AG08395 (cell line): ENCODE results near the gene SUN5.

Source experiments
- DNase-seq: peaks from one replicate; pipeline ENCODE4 v3.0.0; 2012; ENCODE audit warnings: mixed read lengths, low spot score

SUN5 gene

DNA sequence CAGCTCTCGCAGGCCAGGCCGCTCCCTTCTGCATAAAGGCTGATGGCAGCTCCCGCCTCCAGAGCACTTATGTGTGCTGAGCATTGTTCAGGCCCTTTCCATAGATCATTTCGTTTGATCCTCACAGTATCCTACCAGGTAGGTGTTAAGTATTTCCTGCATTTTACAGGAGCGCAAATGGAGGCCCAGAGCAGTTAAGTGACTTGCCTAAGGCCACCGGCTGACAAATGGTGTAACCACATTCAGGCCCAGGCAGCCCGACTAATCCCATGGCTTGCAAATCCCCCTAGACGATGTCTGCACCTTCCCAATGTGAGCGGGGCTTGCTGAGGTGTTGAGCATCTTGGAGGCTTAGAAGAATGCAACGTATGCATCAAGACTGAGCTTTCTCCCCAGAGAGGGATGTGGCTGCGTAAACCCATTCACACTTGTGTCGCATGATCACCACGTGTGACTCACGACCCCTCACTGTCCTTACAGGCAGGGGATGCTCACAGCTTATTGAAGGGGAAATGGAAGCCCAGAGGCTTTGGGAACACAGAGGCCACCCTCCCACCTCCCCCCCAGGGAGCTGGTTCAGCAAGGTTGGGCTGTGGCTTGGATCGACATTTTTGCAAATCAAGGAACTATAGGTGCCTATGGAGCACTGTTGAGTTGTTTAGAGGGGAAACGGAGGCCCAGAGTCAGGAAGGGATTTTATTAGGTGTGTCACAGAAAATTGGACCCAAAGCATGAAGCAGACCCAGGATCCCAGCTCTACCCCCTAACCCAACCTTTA is 10.3 kb upstream of the SUN5 start:
- DNase-seq, result no peak

DNA sequence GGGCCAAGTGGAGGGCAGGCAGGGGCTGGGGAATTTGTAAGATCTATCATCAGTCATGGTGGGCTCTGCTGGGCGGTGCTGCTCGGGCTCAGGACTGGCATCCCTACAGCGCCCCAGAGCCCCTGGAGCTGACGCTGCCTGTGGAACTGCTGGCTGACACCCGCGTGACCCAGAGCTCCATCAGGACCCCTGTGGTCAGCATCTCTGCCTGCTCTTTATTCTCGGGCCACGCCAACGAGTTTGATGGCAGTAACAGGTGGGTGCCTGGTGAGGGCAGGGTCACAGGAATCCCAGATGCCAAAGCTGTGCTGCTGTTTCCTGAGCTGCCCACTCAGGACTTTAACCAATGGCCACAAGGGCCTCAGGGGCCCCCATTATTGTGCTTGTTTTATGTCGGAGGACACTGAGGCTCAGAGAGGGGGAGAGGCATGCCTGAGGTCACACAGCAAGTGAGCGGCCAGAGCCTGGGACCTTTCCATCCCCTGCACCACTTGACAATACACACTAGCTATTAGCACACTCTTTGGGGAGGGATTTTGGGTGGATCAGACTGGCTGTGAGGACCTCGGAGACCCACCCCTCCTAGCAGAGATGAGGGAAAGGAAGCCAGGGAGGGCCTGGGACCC is 9.6 kb upstream of the SUN5 start:
- DNase-seq, result no peak

DNA sequence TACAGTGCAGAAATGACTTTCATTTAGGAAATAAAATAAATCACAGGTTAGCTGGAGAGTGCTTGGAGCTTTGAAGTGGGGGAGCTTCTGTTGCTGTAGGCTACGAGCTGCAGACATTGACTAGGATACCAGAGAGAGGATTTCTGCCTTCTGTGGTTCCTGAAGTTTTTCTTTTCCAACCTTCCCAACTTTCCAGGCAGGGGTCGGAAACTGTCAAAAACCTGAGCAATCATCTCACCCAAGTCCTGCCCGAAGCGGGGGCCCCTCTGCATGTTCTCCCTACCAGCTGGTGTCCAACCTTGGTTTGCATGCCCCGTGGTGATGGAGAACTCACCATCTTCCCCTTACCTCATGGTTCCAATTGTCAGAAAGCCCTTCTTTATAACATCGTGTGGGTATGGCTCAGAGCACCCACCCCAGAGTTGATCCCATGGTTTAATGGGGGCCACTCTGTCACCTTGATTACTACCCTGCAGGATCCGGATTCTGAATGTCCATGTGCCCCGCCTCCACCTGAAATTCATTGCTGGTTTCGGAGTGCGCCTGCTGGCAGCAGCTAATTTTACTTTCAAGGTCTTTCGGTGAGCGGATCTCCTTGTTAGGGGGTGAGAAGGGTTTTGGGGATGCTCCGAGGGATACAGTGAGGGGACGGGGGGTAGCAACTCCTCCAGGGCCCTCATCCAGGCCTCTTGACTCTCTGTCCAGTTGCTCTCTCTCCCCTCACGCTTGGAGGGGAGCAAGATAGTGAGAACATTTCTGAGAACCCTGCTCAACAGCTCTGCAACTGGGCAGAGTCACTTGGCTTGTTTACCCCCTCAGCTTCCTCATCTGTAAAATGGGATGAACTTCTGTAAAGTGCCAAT is 8.3 kb upstream of the SUN5 start:
- DNase-seq, result no peak

DNA sequence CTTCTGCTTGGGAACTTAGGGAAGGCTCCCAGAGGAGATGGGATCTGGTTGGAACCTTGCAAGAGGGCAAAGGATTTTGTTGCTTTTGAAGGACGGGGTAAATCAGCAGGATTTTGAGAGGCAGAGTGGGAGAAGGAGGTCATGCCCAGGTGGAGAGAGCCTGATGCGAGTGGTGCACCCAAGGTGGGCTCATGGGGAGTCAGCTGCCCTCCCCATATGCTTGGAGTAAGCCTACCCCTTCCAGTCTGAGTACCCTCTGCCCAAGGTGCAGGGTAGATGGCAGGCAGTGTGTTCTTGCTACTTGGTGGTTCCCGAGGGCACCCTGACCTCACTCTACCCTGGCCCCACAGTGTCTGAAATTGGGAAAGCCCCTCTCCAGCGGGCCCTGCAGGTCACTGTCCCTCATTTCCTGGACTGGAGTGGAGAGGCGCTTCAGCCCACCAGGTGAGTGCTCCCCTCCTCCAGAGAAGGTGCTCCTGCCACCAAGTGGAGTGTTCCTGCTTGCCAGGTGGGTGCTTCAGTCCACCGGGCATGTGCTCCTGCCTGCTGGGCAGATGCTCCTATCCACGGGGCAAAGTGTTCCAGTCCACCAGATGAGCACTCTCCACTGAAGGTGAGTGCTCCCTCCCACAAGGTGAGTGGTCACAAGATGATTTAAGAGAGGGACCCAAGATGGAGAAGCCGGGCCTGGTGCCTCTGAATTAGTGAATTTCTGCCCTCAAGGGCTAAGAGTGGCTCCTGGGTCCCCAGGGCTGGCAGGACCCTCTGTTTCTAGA is 6.6 kb upstream of the SUN5 start:
- DNase-seq, result no peak

DNA sequence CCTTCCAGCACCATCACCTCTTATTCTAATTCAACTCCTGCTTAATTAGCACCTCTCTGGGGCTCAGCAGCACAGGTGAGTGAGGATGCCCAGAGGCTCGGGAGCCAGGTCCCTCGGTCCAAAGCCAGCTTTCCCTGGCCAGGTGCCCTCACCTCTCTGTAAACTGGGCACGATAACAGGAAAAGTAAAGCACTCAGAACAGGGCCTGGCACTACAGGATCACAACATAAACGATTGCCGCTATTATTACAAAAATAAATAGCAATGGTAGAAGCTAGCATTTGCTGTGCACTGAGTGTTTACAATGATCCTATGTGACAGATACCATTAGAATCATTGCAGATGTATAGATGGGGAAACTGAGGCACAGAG is 5.9 kb upstream of the SUN5 start:
- no peak for DNase-seq

DNA sequence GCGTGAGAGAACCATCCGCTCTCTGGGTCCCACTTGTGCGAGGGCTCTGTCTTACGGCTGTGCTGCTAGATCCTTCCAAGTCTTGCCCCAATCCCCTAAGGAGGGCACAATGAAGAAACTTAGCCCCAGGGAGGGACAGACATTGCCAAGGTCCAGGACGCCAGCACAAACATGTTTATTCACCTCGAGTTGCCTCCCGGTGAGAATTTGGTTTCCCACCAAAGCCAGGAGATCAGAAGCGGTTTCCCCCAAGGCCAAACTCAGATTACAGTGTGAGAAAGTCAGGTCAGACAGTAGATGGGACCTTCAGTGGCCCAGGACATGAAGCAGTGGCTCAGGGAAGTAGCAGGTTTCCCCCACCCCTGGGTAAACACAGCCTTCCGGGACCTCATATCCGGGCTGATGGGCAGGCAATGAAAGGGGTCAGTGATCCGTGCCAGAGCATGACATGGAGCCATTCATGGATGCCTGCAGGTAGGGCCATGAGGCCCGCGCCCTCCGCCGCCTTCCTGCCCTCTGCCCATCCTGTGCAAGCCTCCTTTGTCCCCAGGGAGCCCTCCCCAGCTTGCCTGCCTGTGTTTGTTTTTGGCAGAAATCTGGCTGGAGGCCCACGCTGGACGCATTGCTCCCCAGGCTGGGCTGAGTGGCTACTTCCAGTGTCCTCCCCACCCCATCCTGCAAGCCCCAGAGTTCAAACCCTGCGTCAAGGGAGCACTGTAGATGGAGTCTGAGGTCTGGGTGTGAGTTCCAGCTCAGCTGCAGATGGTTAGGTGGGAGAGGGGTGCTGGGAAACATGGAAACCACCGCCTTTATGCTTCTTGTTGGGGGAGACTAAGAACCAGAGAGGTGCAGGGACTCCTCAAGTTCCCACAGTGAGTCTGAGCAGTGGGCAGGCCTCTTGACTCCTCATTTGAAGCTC is 5.2 kb upstream of the SUN5 start:
- DNase-seq, result no peak

DNA sequence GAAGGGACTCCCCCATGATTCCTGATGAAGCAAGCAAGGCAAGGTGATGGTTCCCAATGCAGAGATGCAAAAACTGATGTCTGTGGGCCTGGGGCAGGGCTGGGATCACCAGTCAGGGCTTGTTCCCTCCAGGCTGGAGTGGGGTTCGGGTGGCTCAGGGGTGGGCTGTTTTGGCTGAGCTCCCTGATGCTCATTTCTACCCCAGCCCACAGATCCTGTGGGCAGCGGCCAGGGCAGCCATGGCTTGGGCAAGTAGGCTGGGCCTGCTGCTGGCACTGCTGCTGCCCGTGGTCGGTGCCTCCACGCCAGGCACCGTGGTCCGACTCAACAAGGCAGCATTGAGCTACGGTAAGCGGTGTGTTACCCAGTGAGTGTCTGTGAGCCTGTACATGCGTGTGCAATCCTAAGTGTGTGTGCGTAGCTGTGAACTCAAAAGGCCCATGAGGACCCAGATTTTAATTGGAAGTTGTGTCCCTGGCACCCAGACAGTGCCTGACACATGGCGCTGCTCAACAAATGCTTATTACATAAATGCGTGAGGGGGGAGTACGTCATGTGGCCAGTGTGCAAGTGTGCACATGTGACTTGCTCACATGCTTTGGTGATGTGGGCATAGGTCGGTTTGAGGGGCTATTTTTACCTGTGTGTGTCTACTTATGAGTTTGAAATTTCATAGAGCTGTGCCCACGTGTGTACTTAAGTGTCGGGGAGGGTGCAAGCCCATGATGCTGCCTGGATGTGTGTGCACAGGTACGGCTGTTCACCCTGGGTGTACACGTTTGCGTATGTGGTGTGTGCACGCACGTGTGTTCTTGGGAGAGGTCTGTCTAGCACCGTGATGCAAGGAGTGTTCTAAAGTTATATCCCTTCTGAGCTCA is 4.3 kb upstream of the SUN5 start:
- DNase-seq, result no peak

DNA sequence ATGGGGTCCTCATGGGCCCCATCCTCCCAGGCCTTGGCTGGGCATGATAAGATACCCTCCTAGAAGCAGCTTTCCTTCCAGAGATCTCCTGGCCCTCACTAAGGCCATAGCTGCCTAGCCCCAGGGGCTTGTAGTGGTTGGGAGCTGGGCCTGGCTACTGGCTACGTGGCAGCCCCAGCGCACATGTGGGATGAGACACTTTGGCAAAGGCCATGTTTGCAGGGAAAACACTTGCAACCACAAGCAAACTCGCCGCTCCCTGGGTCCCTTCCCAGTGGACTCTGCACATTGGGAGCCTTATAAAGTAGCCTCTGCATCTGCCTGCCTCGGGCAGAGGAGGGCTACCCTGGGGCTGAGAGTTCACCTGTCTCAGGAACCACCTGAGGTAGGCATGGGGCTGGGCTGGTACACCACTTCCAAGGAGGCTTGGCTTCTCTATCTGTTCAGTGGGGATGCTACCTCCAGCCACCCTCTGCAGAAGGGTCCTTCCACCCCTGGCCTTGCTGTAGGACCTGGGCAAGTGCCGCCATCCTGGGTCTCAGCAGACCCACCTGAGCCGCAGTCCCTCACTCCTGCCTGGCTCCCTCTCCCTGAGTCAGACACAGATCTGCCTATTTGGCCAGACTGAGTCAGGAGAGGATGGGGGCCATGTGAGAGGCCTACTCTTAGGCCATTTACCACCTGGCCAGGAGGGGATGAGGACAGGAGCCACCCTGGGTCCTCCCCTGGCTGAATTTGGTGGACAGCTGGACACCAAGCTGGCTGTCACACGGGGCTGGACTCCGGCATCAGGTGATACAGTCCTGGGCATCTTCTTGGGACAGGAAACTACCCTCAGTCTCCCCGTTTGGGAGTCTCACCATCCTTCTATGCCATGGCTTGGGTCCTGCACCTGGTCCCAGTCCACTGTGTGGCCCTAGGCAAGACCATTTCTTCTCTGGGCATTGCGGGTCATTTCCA is 3.4 kb upstream of the SUN5 start, which contains the start of gene BPIFB2:
Gene BPIFB2, plus strand, starts transcription at position 329 of the 960 bp plus-strand sequence. CDS start 871 bp downstream, outside the sequence.
- no peak for DNase-seq

DNA sequence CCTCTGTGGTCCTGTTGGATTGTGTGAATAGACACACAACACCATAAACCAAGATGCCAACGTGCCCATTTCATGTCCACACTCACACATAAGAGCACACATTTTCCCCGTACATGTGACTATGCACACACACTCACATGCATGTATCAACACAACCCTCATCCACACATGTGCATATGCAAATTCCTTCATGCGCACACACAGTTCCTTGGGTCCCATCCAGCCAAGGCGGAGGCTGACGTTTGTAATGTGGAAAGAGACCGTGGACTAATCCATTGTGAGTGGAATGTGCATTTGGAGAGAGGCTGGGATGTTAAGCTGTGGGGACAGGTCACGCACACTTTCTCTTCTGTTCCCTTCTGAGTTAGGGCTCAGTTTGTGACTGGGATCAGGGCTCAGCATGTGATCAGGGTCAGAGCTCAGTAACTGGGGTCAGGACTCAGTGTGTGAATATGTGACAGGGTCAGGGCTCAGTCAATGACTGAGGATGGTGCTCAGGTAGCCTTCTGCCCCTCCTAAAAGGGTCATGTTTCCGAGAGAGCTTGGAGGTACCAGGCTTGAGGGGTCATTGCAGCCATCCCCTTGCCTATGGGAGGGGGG is 2.6 kb upstream of the SUN5 start:
- no peak for DNase-seq

DNA sequence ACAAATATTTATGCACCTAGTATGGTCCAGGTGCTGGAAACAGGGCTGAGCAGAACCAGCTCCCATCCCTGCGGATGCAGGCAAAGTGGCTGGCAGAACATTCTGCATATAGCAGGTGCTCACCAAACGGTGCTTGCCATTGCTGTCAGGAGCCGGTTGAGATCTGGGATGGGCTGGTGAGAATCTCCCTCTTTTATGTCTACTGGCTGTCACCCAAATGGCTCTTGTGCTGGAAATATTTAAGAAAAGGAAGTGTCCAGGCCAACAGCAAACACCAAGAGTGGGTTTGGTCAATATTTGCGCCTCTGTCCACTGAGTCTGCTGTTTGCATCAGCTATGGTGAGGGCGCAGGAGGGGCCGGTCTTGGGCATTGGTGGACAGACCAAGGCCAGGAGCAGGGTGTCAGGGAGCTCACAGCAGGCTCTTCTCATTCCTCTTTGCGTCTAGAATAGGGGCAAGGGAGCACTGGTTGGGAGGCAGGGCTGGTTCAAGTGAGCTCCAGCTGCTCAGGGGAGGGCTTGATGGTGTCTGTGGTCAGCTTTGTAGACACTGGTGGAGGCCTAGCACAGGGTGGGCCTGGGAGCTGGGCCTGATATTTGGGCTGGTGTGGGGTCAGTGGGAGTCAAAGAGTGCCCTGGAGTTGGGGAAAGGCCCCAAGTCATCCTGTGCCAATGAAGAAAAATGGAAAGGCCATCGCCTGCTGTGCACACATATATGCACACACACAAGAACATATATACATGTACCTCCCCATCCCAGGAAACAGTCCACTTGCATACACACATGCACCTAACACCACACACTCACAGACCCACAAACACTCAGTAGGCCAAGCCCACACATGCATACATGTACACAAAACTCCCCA is 1.9 kb upstream of the SUN5 start:
- no peak for DNase-seq

DNA sequence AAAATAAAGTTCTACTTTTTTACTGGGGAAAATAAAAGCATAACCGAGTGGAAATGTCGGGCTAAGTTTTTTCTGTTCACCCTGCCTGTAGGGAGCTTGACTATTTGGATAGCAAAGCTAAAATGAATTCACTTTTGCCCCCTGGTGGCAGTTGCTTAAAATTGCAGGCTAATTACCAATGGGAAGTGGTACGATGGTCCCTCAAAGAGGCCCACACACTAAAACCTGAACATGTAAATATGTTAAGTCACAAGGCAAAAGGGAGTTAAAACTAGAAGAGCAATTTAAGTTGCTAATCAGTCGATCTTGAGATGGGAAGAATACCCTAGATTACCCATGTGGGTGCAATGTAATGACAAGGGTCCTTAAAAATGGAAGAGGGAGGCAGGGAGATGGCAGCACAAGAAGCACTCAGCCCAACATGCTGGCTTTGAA is 916 bp upstream of the SUN5 start:
- DNase-seq, result no peak

DNA sequence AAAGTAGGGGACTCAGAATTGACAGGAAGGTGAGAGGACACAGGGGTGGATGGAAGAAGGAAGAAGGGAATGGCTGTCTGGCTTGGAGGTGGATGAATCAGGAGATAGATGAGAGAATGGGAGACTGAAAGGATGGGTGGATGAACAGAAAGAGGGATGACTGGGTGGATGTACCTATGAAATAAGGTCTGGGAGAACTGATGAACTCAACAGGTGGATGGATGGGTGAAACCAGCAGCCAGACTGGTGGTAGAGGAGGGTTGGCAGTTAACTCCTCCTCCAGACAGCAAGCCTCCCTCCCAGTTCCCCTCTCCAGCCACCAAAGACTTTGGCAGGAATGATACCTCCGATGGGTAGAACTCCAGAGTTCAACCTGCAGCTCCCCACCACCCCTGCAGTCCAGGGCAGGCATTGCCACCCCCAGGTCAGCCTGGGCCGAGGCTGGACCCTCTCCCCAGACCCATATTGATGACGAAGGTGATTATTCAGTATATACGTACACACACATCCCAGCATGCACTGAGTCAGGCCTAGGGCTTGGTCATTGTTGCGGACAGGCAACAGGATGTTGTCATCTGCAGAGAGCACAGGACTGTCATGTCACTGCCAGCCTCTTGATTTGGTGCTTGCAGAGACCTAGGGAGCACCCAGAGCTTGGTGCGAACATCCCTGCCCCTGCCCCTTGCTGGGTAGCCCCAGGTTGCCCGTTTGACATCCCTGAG is 2.0 kb downstream of the SUN5 start:
- DNase-seq, result no peak

DNA sequence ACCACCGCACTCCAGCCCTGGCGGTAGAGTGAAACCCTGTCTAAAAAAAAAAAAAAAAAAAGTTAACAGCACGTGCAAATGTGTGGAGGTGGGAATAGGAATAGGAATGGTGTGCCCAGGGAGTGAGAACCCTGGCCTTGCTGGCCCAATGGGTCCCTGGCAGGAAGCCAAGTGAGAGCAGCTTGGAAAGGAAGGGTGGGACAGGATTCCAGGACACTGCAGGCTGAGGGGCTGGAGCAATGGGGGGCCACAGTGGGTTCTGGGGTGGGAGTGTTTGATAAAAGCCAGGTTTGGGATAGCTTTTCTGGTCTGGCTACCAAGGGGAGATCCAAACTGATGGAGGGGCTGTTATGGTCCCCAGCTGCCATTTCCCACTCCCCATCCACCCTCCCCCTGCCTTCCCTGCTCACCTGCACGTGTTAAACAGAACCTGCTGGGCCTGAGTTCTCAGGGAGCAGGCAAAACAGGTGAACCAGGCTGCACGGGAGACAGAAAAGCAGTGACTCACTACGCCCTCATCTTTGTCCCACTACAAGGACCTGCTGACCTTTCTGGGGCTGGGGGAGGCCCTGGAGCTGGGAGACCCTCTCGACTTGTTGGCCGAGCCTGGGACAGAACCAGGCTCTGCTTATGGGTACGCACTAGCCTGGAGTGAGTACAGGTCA is 3.3 kb downstream of the SUN5 start:
- no peak for DNase-seq

DNA sequence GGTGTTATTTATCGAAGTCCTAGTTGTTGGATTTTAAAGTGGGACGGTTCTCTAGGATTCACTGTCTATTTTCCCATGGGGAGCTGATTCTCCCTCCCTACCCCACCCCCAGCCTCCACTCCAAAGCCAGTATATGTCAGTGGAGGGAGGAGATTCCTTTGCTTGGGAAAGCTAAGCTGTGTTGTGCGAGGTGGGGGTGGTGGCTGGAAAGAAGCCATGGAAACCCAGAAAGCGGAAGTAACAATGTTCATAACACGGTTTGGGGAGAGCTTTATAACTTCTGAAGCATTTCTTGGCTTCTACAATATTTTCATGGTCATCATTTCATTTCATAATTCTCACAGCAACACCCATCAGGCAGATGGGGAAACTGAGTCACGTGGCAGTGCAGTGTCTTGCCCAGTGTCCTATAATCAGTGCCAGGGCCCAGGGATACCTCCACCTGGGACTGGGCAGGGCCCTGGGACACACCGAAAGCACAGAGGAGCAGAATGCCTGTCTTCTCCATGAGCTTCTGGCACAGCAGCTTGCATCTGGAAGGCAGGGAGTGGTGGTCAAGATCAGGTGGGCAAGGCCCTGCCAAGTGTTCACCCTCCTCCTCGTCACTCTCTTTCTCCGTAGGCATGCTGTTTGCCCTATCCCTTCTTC is 4.5 kb downstream of the SUN5 start:
- DNase-seq, result no peak

DNA sequence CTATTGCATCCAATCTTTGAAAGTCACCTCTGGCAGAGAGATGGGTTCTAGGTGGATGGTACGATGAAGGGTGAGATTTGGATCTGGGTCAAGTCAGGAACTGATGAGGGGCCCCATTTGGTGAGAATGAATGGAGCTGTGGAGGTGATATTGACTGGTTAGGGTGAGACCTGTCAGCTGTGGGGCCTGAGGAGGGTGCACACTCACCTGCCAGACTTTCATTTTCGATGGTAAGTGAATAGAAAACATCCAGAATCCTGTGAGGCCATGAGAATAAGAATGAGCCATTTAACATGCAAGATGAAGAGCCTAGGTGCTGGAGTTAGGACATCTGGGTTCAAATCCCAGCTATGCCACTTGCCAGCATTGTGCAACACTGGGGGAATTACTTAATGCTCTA is 6.8 kb downstream of the SUN5 start:
- DNase-seq, result no peak

DNA sequence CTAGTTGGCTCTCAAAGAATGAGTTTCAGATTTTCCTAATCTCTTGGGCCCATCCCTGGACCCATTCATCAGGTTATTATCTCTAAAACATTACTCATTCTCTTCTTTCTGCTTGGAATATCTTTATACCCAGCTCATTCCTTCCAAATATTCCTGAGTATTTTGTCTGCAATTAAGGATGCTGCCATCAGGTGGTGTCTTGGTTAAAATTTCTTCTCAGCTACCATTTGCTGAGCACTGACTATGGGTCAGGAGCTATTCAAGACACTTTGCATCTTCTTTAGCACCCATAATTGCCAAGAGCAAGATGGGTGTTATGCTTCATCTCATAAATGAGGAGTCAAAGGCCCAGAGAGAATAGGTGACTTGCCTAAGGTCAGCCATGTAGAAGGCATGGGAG is 8.4 kb downstream of the SUN5 start:
- no peak for DNase-seq
